ENCODE data around the gene KCNG4.

Gene KCNG4

GRCh38 chr16:84260766-84261554, 21.1 kb upstream of the KCNG4 start:
- Histone ChIP-seq H3K9me3 (ENCODE audit: control insufficient read depth, low read depth, low read length) (no peaks in the 10 kb centered on the region), H3K36me3 (ENCODE audit: control insufficient read depth, low read depth, low read length) (no peaks in the 10 kb centered on the region), H3K27ac (ENCODE audit: low read length) (no peak overlapping the region), H3K4me1 (ENCODE audit: control insufficient read depth, low read depth, low read length) (no peaks in the 10 kb centered on the region), H3K9ac (ENCODE audit: low read length) (no peak overlapping the region), H3K4me3 (ENCODE audit: low read length) (no peak overlapping the region), H3K27me3 (ENCODE audit: control insufficient read depth, insufficient read depth, low read length) (no peaks in the 10 kb centered on the region)

GRCh38 chr16:84259691-84260090, 19.9 kb upstream of the KCNG4 start:
- H3K36me3 ChIP-seq (ENCODE audit: control insufficient read depth, low read depth, low read length) = no peaks in the 10 kb centered on the region
- no peaks in the 10 kb centered on the region for H3K27me3 ChIP-seq (ENCODE audit: control insufficient read depth, insufficient read depth, low read length)
- H3K9ac ChIP-seq (ENCODE audit: low read length) = no peak overlapping the region
- no peak overlapping the region for H3K27ac ChIP-seq (ENCODE audit: low read length)
- H3K9me3 ChIP-seq (ENCODE audit: control insufficient read depth, low read depth, low read length) = no peaks in the 10 kb centered on the region
- H3K4me3 ChIP-seq (ENCODE audit: low read length) = no peak overlapping the region
- no peaks in the 10 kb centered on the region for H3K4me1 ChIP-seq (ENCODE audit: control insufficient read depth, low read depth, low read length)

- no peaks in the 10 kb centered on the region for H3K9me3 ChIP-seq (ENCODE audit: control insufficient read depth, low read depth, low read length)
Measured at GRCh38 chr16:84258266-84258665, 18.5 kb upstream of the KCNG4 start.

GRCh38 chr16:84255050-84255810, 15.4 kb upstream of the KCNG4 start:
- H3K27ac ChIP-seq (ENCODE audit: low read length) = no peak overlapping the region
- H3K27me3 ChIP-seq (ENCODE audit: control insufficient read depth, insufficient read depth, low read length) = no peaks in the 10 kb centered on the region
- H3K36me3 ChIP-seq (ENCODE audit: control insufficient read depth, low read depth, low read length) = no peaks in the 10 kb centered on the region
- H3K4me1 ChIP-seq (ENCODE audit: control insufficient read depth, low read depth, low read length) = no peaks in the 10 kb centered on the region
- no peak overlapping the region for H3K9ac ChIP-seq (ENCODE audit: low read length)
- no peaks in the 10 kb centered on the region for H3K9me3 ChIP-seq (ENCODE audit: control insufficient read depth, low read depth, low read length)
- H3K4me3 ChIP-seq (ENCODE audit: low read length) = no peak overlapping the region

More at GRCh38 chr16:84258266-84258665, 18.5 kb upstream of the KCNG4 start:
- Histone ChIP-seq H3K4me1 (ENCODE audit: control insufficient read depth, low read depth, low read length) (no peaks in the 10 kb centered on the region), H3K27ac (ENCODE audit: low read length) (no peak overlapping the region), H3K4me3 (ENCODE audit: low read length) (no peak overlapping the region), H3K27me3 (ENCODE audit: control insufficient read depth, insufficient read depth, low read length) (no peaks in the 10 kb centered on the region), H3K36me3 (ENCODE audit: control insufficient read depth, low read depth, low read length) (no peaks in the 10 kb centered on the region), H3K9ac (ENCODE audit: low read length) (no peak overlapping the region)

GRCh38 chr16:84254062-84254461, 14.2 kb upstream of the KCNG4 start:
- no peaks in the 10 kb centered on the region for H3K36me3 ChIP-seq (ENCODE audit: control insufficient read depth, low read depth, low read length)
- no peaks in the 10 kb centered on the region for H3K9me3 ChIP-seq (ENCODE audit: control insufficient read depth, low read depth, low read length)
- no peaks in the 10 kb centered on the region for H3K4me1 ChIP-seq (ENCODE audit: control insufficient read depth, low read depth, low read length)
- H3K4me3 ChIP-seq (ENCODE audit: low read length) = no peak overlapping the region
- H3K9ac ChIP-seq (ENCODE audit: low read length) = no peak overlapping the region
- no peak overlapping the region for H3K27ac ChIP-seq (ENCODE audit: low read length)
- H3K27me3 ChIP-seq (ENCODE audit: control insufficient read depth, insufficient read depth, low read length) = no peaks in the 10 kb centered on the region

GRCh38 chr16:84253173-84253572, 13.4 kb upstream of the KCNG4 start:
- H3K4me3 ChIP-seq (ENCODE audit: low read length) = no peak overlapping the region
- no peaks in the 10 kb centered on the region for H3K9me3 ChIP-seq (ENCODE audit: control insufficient read depth, low read depth, low read length)
- no peaks in the 10 kb centered on the region for H3K27me3 ChIP-seq (ENCODE audit: control insufficient read depth, insufficient read depth, low read length)
- H3K36me3 ChIP-seq (ENCODE audit: control insufficient read depth, low read depth, low read length) = no peaks in the 10 kb centered on the region
- no peak overlapping the region for H3K27ac ChIP-seq (ENCODE audit: low read length)
- H3K4me1 ChIP-seq (ENCODE audit: control insufficient read depth, low read depth, low read length) = no peaks in the 10 kb centered on the region
- H3K9ac ChIP-seq (ENCODE audit: low read length) = no peak overlapping the region

GRCh38 chr16:84252184-84252583, 12.4 kb upstream of the KCNG4 start:
- H3K36me3 ChIP-seq (ENCODE audit: control insufficient read depth, low read depth, low read length) = no peaks in the 10 kb centered on the region

GRCh38 chr16:84247844-84248243, 8.0 kb upstream of the KCNG4 start:
- no peaks in the 10 kb centered on the region for H3K9me3 ChIP-seq (ENCODE audit: control insufficient read depth, low read depth, low read length)
- no peak overlapping the region for H3K4me3 ChIP-seq (ENCODE audit: low read length)
- H3K4me1 ChIP-seq (ENCODE audit: control insufficient read depth, low read depth, low read length) = no peaks in the 10 kb centered on the region
- no peaks in the 10 kb centered on the region for H3K36me3 ChIP-seq (ENCODE audit: control insufficient read depth, low read depth, low read length)
- H3K27me3 ChIP-seq (ENCODE audit: control insufficient read depth, insufficient read depth, low read length) = no peaks in the 10 kb centered on the region
- no peak overlapping the region for H3K27ac ChIP-seq (ENCODE audit: low read length)
- no peak overlapping the region for H3K9ac ChIP-seq (ENCODE audit: low read length)

More at GRCh38 chr16:84252184-84252583, 12.4 kb upstream of the KCNG4 start:
- no peak overlapping the region for H3K27ac ChIP-seq (ENCODE audit: low read length)
- no peaks in the 10 kb centered on the region for H3K9me3 ChIP-seq (ENCODE audit: control insufficient read depth, low read depth, low read length)
- no peaks in the 10 kb centered on the region for H3K27me3 ChIP-seq (ENCODE audit: control insufficient read depth, insufficient read depth, low read length)
- H3K4me1 ChIP-seq (ENCODE audit: control insufficient read depth, low read depth, low read length) = no peaks in the 10 kb centered on the region
- H3K9ac ChIP-seq (ENCODE audit: low read length) = no peak overlapping the region
- H3K4me3 ChIP-seq (ENCODE audit: low read length) = no peak overlapping the region

GRCh38 chr16:84247331-84247730, 7.5 kb upstream of the KCNG4 start:
- no peaks in the 10 kb centered on the region for H3K27me3 ChIP-seq (ENCODE audit: control insufficient read depth, insufficient read depth, low read length)
- H3K9me3 ChIP-seq (ENCODE audit: control insufficient read depth, low read depth, low read length) = no peaks in the 10 kb centered on the region
- H3K4me1 ChIP-seq (ENCODE audit: control insufficient read depth, low read depth, low read length) = no peaks in the 10 kb centered on the region
- H3K4me3 ChIP-seq (ENCODE audit: low read length) = no peak overlapping the region
- H3K36me3 ChIP-seq (ENCODE audit: control insufficient read depth, low read depth, low read length) = no peaks in the 10 kb centered on the region
- no peak overlapping the region for H3K9ac ChIP-seq (ENCODE audit: low read length)
- H3K27ac ChIP-seq (ENCODE audit: low read length) = no peak overlapping the region

GRCh38 chr16:84246679-84247077, 6.9 kb upstream of the KCNG4 start:
- Histone ChIP-seq H3K27ac (ENCODE audit: low read length) (no peak overlapping the region), H3K4me1 (ENCODE audit: control insufficient read depth, low read depth, low read length) (no peaks in the 10 kb centered on the region), H3K4me3 (ENCODE audit: low read length) (no peak overlapping the region), H3K36me3 (ENCODE audit: control insufficient read depth, low read depth, low read length) (no peaks in the 10 kb centered on the region), H3K9ac (ENCODE audit: low read length) (no peak overlapping the region), H3K27me3 (ENCODE audit: control insufficient read depth, insufficient read depth, low read length) (no peaks in the 10 kb centered on the region), H3K9me3 (ENCODE audit: control insufficient read depth, low read depth, low read length) (no peaks in the 10 kb centered on the region)

- Histone ChIP-seq H3K27ac (ENCODE audit: low read length) (no peak overlapping the region), H3K36me3 (ENCODE audit: control insufficient read depth, low read depth, low read length) (no peaks in the 10 kb centered on the region), H3K9me3 (ENCODE audit: control insufficient read depth, low read depth, low read length) (no peaks in the 10 kb centered on the region), H3K9ac (ENCODE audit: low read length) (no peak overlapping the region), H3K4me3 (ENCODE audit: low read length) (no peak overlapping the region), H3K27me3 (ENCODE audit: control insufficient read depth, insufficient read depth, low read length) (no peaks in the 10 kb centered on the region), H3K4me1 (ENCODE audit: control insufficient read depth, low read depth, low read length) (no peaks in the 10 kb centered on the region)
Measured at GRCh38 chr16:84245956-84246678, 6.3 kb upstream of the KCNG4 start.

Data from iPS-18a (cell line).